Stomach (tissue), 9 donors: ENCODE measurements around the gene ARMC6. TPM values are rescaled to one million over a fixed set of nuclear protein-coding genes. Genes with fewer than 3 reads are reported as not detected.

ENCODE experiments used
- DNase-seq, 2 donors: peaks; one replicate each; pipeline versions ENCODE4 v3.0.0 to v3.0.0-alpha.2; 2013 to 2019
- H3K27ac ChIP-seq, 5 donors: fragments of 200-600 bp in 4 of 5; sonication (generic) in 4 of 5; one replicate each; pipeline ENCODE4 v1.5.1; 2013 to 2019; ENCODE audit warnings: mild to moderate bottlenecking in 1 of 5, moderate library complexity in 1 of 5
- H3K27me3 ChIP-seq, 3 donors: fragments of 200-600 bp; sonication (generic); one replicate each; pipeline ENCODE4 v1.5.1; 2017 to 2019; ENCODE audit warnings: mixed run types in 1 of 3
- H3K36me3 ChIP-seq, 4 donors: fragments of 200-600 bp; sonication (generic); 1 replicate in 3 of 4; 2 replicates in 1 of 4; pipeline ENCODE4 v1.5.1; 2016 to 2019
- H3K4me1 ChIP-seq, 4 donors: fragments of 200-600 bp; sonication (generic); one replicate each; pipeline ENCODE4 v1.5.1; 2016 to 2019
- H3K4me3 ChIP-seq, 4 donors: fragments of 200-600 bp; sonication (generic) in 3 of 4; one replicate each; pipeline ENCODE4 v1.5.1; 2016 to 2019; ENCODE audit warnings: mild to moderate bottlenecking in 1 of 4
- H3K9me3 ChIP-seq, 4 donors: fragments of 200-600 bp; sonication (generic); one replicate each; pipeline ENCODE4 v1.5.1; 2016 to 2019
- EP300 ChIP-seq: sonication (generic); formaldehyde crosslinking; IDR thresholded peaks from one replicate; pipeline ENCODE4 v1.6.1; 2017; ENCODE audit warnings: antibody characterized with exemption
- POLR2A ChIP-seq, 4 donors: fragments of 450-650 bp; IDR thresholded peaks; one replicate each; pipeline ENCODE4 v1.6.1; 2016; ENCODE audit warnings: antibody characterized with exemption in 4 of 4, control low read depth in 2 of 4, mild to moderate bottlenecking in 1 of 4, moderate library complexity in 1 of 4
- POLR2AphosphoS5 ChIP-seq, 3 donors: sonication (generic); formaldehyde crosslinking; IDR thresholded peaks; one replicate each; pipeline ENCODE4 v1.6.1; 2016; ENCODE audit warnings: antibody characterized with exemption in 3 of 3
- WGBS, 5 donors: extraction: QIAGEN DNeasy Blood & Tissue Kit in 3 of 5; methylation state at CpG; one replicate each; pipeline versions ENCODE4 v1.1.5 to v1.1.7; 2013 to 2018; 5-methylcytosine and 5-hydroxymethylcytosine counted together
- intact Hi-C: fragments of 100-400 bp; cut with DNase I; formaldehyde crosslinking; loops from one replicate; pipeline ENCODE4 v1.15.1; 2023; ENCODE audit warnings: low total_unique reads
- polyA plus RNA-seq, 3 donors: library from polyadenylated mRNA; stranded (reverse); fragments of 200-250 nt; gene quantifications; one replicate each; pipeline ENCODE4 v1.2.3, GENCODE V29; 2013
- total RNA-seq, 5 donors: library from RNA; depleted of rRNA; stranded (reverse); fragments of >200 nt; gene quantifications; one replicate each; pipeline versions ENCODE4 v1.1.0 to v1.2.3, GENCODE V29; 2014 to 2016
- TF ChIP-seq, protein P1 (sequence below), 7 experiments: fragments of 450-650 bp in 4 of 7; fragments of 200-600 bp in 3 of 7; sonication (generic) in 3 of 7; IDR thresholded peaks; one replicate each; pipeline ENCODE4 v1.5.1; 2016 to 2019; ENCODE audit warnings: antibody characterized with exemption in 7 of 7, control low read depth in 2 of 7, mild to moderate bottlenecking in 1 of 7
- donor health status: healthy with polysubstance abuse.
- donor health status: Bipolar disorder and iron deficiency.
- donor health status: healthy.

The ARMC6 gene
- total and polyA plus RNA-seq, 8 donors, result 7.0 to 63.8 (median 21.1) TPM

DNA sequence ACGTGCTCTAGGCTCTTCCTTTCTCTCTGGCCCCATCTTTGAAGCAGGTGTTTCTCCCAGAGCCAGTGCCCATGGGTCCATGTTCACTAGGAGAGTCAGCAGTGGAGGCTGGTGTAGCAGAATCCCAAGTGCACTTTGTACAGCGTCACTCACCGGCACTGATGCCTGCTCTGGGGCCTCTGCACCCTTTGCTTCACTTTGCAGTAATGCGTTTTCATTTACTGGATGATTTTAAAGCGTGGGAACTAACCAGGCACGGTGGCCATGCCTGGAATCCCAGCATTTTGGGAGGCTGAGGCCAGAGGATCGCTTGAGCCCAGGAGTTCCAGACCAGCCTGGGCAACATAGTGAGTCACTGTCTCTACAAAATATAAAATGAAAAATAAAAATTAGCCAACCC lies 61.1 kb downstream of the ARMC6 start:
- WGBS, 5 donors, result 86 to 94% (median 88%) methylated on average over 7 of the region's 7 CpGs
- TF ChIP-seq POLR2AphosphoS5 (IDR thresholded peaks at IDR 0.05) (no peak), POLR2A (IDR thresholded peaks at IDR 0.05) (no peak), EP300 (no peak)
- TF ChIP-seq, protein P1, sequence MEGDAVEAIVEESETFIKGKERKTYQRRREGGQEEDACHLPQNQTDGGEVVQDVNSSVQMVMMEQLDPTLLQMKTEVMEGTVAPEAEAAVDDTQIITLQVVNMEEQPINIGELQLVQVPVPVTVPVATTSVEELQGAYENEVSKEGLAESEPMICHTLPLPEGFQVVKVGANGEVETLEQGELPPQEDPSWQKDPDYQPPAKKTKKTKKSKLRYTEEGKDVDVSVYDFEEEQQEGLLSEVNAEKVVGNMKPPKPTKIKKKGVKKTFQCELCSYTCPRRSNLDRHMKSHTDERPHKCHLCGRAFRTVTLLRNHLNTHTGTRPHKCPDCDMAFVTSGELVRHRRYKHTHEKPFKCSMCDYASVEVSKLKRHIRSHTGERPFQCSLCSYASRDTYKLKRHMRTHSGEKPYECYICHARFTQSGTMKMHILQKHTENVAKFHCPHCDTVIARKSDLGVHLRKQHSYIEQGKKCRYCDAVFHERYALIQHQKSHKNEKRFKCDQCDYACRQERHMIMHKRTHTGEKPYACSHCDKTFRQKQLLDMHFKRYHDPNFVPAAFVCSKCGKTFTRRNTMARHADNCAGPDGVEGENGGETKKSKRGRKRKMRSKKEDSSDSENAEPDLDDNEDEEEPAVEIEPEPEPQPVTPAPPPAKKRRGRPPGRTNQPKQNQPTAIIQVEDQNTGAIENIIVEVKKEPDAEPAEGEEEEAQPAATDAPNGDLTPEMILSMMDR (IDR thresholded peaks at IDR 0.05), result no peak
- no peak overlapping the region for H3K27ac ChIP-seq
- no peak for DNase-seq
- peaks cover 6 to 44% (median 27%) of the 10 kb centered on the region in 4 donors for H3K36me3 ChIP-seq
- H3K9me3 ChIP-seq, result no peaks in the 10 kb centered on the region
- H3K27me3 ChIP-seq, result no peaks in the 10 kb centered on the region
- no peak overlapping the region for H3K4me3 ChIP-seq
- no peaks in the 10 kb centered on the region for H3K4me1 ChIP-seq
- intact Hi-C loops, result no loop called here

DNA sequence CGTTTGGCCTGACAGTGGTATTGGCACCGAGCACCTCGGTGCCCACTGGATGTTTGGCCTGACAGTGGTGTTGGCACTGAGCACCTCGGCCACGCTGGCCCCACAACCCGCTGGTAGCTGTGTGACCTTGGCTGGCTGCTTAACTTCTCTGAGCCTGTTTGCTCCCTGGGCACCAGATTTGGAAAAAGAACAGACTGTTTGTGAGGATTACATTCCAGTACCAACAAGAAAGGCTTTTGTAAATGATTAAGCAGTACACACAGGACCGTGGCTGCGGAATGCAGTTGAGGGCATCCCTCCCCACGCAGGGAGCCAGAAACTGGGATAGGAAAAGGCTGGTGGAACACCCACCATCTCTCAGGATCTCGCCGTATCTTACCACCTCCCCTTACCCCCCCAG lies 62.3 kb downstream of the ARMC6 start:
- WGBS, 5 donors, result 73 to 81% (median 76%) methylated on average over 11 of the region's 11 CpGs
- Histone ChIP-seq H3K27ac (no peak overlapping the region), H3K36me3 (peaks cover 6 to 55% (median 32%) of the 10 kb centered on the region in 4 donors), H3K27me3 (no peaks in the 10 kb centered on the region), H3K4me1 (no peaks in the 10 kb centered on the region), H3K4me3 (no peak overlapping the region), H3K9me3 (no peaks in the 10 kb centered on the region)
- DNase-seq, result no peak
- intact Hi-C loops, result no loop called here
- TF ChIP-seq POLR2A (IDR thresholded peaks at IDR 0.05), result no peak
- TF ChIP-seq EP300, result no peak
- TF ChIP-seq, protein P1 (IDR thresholded peaks at IDR 0.05), result no peak

DNA sequence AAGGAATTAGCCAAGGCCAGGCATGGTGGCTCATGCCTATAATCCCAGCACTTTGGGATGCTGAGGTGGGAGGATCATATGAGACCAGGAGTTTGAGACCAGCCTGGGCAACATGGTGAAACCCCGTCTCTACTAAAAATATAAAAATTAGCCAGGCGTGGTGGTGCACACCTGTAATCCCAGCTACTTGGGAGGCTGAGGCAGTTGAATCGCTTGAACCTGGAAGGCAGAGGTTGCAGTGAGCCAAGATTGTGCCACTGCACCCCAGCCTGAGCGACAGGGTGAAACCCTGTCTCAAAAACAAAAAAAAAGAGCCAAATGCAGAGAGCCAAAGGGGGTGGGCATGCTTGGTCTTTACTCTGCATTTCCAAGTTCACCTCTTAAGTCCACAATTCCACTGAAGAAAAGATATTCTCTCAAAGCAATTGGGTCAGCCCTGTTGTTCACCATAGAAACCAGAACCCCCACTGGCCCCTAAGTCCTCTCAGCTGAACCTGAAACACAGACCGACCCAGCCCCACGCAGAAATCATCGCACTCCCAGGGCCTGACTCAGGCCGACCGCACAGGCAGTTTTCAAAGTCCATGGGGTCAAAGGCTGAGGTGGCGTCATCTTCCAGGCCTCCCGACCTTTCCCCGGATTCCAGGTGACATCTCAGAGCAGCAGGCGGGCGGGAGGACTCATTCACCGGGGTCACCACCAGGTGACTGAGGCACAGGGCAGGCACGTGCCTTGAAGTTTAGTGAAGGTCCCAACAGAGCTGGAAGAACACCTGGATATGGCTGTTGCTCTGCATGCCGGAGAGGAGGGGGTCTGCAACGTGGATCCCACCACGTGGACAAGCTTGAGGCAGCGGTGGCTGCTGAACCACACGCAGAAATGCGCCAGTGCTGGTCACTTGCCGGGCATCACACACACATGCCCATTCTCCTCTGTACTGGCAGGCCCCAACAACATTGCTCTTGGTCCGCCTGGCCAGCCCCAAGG lies 63.5 kb downstream of the ARMC6 start:
- no peaks in the 10 kb centered on the region for H3K9me3 ChIP-seq
- H3K4me1 ChIP-seq, result no peaks in the 10 kb centered on the region
- intact Hi-C loops, result no loop called here
- H3K36me3 ChIP-seq, result peaks cover 6 to 61% (median 43%) of the 10 kb centered on the region in 4 donors
- H3K27ac ChIP-seq, result no peak overlapping the region
- H3K27me3 ChIP-seq, result no peaks in the 10 kb centered on the region
- no peak overlapping the region for H3K4me3 ChIP-seq
- DNase-seq, result peak in 1 of 2 donors; percentile 83
- no peak for TF ChIP-seq POLR2A (IDR thresholded peaks at IDR 0.05)
- TF ChIP-seq, protein P1 (IDR thresholded peaks at IDR 0.05), result no peak
- no peak for TF ChIP-seq POLR2AphosphoS5 (IDR thresholded peaks at IDR 0.05)
- TF ChIP-seq EP300, result no peak
- WGBS, 5 donors, result 84 to 95% (median 87%) methylated on average over 19 to 24 of the region's 24 CpGs

DNA sequence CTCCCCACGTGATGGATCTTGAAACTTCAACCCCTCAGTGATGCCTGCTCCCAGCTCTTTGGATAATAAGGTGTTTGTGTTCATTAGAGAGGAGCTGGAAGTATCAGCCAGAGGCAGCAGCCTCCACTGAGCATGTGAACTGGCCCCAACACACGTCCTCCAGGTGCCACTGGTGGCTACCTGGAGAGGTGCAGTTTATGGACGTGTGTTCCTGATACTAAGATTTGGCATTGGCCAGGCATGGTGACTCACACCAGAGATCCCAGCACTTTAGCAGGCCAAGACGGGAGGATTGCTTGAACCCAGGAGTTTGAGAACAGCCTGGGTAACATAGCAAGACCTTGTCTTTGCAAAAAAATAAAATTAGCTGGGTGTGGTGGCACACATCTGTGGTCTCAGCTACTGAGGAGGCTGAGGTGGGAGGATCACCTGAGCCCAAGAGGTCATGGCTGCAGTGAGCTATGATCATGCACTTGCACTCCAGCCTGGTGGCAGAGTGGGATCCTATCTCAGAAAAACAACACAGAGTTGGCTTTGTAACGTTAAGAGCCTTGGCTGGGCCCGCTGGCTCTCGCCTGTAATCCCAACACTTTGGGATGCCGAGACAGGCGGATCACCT lies 64.8 kb downstream of the ARMC6 start:
- H3K9me3 ChIP-seq, result no peaks in the 10 kb centered on the region
- intact Hi-C loops, result no loop called here
- no peak overlapping the region for H3K4me3 ChIP-seq
- H3K36me3 ChIP-seq, result peaks cover 6 to 69% (median 45%) of the 10 kb centered on the region in 4 donors
- 79 to 87% (median 83%) methylated on average over 9 of the region's 9 CpGs for WGBS, 5 donors
- H3K4me1 ChIP-seq, result no peaks in the 10 kb centered on the region
- TF ChIP-seq POLR2AphosphoS5 (IDR thresholded peaks at IDR 0.05) (no peak), EP300 (no peak), POLR2A (IDR thresholded peaks at IDR 0.05) (no peak)
- TF ChIP-seq, protein P1 (IDR thresholded peaks at IDR 0.05), result no peak
- DNase-seq, result no peak
- no peak overlapping the region for H3K27ac ChIP-seq
- no peaks in the 10 kb centered on the region for H3K27me3 ChIP-seq
